ENCODE data around the gene SLC35A5.

SLC35A5 gene

GRCh38 chr3:112572701-112573100 lies 10.9 kb downstream of the SLC35A5 start:
- no peak for DNase-seq

- DNase-seq = no peak
Measured at GRCh38 chr3:112579232-112579631, 17.4 kb downstream of the SLC35A5 start.

- no peak for DNase-seq
Measured at GRCh38 chr3:112579697-112580096, 17.9 kb downstream of the SLC35A5 start.

GRCh38 chr3:112582244-112582874 lies 20.5 kb downstream of the SLC35A5 start:
- DNase-seq = peak; percentile 34

GRCh38 chr3:112583105-112583504 lies 21.3 kb downstream of the SLC35A5 start:
- no peak for DNase-seq

- no peak for DNase-seq
Measured at GRCh38 chr3:112585782-112586181, 23.9 kb downstream of the SLC35A5 start.

GRCh38 chr3:112587336-112587735 lies 25.5 kb downstream of the SLC35A5 start:
- DNase-seq = no peak

- DNase-seq = no peak
Measured at GRCh38 chr3:112593258-112593657, 31.4 kb downstream of the SLC35A5 start.

GRCh38 chr3:112594856-112595255 lies 33.0 kb downstream of the SLC35A5 start:
- DNase-seq = no peak

- no peak for DNase-seq
Measured at GRCh38 chr3:112597945-112598344, 36.1 kb downstream of the SLC35A5 start.

- no peak for DNase-seq
Measured at GRCh38 chr3:112598731-112599130, 36.9 kb downstream of the SLC35A5 start.

GRCh38 chr3:112602217-112602838 lies 40.5 kb downstream of the SLC35A5 start:
- no peak for DNase-seq

GRCh38 chr3:112604536-112604935 lies 42.7 kb downstream of the SLC35A5 start:
- no peak for DNase-seq

- DNase-seq = no peak
Measured at GRCh38 chr3:112605285-112605684, 43.4 kb downstream of the SLC35A5 start.

GRCh38 chr3:112606098-112606497 lies 44.3 kb downstream of the SLC35A5 start:
- DNase-seq = no peak

GRCh38 chr3:112607863-112608262 lies 46.0 kb downstream of the SLC35A5 start:
- no peak for DNase-seq

GRCh38 chr3:112610121-112610520 lies 48.3 kb downstream of the SLC35A5 start:
- no peak for DNase-seq

GRCh38 chr3:112611752-112612515 lies 50.1 kb downstream of the SLC35A5 start:
- DNase-seq = no peak

- no peak for DNase-seq
Measured at GRCh38 chr3:112615989-112616731, 54.3 kb downstream of the SLC35A5 start.

GRCh38 chr3:112617285-112617684 lies 55.4 kb downstream of the SLC35A5 start:
- DNase-seq = no peak

- no peak for DNase-seq
Measured at GRCh38 chr3:112619295-112619694, 57.5 kb downstream of the SLC35A5 start.

- DNase-seq = no peak
Measured at GRCh38 chr3:112623213-112623612, 61.4 kb downstream of the SLC35A5 start.

- DNase-seq = no peak
Measured at GRCh38 chr3:112623717-112624116, 61.9 kb downstream of the SLC35A5 start.
